ENCODE measurements around the gene CDH18.

Gene CDH18

DNA sequence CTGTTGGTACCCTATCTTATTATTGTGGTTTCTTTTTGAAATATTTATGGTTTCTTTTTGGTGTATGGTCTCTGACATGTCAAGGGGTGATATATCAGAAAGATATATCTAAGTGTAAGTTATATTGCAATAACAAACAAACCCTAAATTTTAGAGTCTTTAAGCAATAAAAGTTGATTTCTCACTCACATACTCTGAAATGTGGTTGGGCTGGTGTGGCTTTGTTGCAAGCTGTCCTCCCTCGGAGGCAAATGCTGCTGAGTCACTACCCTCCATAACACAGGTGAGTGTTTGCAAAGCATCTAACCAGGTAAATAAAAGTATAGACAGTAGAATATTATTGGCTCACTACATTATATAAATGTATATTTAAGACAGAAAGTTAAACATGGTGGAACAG lies 253.2 kb downstream of the CDH18 start:
- DNase-seq (ENCODE audit: low read depth, low spot score) = no peak

DNA sequence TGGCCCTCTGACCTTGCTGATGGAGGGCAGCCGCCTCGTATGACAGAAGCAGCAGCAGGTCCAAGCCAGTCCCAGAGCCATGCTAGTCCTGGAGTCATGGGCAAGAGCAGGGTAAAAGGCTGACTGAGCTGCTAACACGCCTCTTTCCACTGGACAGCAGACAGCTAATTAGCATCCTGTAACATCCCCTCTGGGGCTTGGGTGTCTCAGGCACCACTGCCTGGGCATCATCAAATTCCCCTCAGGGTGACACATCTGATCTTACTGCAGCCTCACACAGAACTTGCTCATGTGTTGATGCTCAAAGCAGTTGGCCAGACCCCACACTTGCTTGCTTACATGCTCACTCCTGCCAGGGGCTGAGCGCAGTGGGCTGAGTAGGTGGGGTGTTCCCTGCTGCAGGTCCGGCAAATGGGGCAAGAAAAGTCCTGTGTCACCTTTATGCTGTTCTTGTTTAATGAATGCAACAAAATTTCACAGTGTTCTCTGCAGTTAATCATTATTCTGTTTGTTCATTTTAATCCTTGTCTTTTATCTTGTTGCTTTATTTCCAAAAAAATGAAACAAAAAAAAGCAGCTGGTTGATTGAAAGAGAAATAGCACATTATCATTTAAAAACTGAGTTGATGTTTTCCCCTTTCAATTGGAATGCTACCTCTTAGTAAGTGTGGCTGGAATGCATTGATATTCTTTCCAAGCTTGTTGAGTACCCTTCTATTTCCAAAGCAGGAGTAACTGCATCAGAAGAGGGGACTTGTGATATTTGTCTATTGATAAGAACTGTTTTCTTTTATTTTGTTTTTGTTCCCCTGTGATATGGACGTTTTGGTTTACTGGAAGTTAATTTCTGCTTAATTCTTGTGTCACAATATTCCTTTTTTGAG lies 254.1 kb downstream of the CDH18 start:
- no peak for DNase-seq (ENCODE audit: low read depth, low spot score)

DNA sequence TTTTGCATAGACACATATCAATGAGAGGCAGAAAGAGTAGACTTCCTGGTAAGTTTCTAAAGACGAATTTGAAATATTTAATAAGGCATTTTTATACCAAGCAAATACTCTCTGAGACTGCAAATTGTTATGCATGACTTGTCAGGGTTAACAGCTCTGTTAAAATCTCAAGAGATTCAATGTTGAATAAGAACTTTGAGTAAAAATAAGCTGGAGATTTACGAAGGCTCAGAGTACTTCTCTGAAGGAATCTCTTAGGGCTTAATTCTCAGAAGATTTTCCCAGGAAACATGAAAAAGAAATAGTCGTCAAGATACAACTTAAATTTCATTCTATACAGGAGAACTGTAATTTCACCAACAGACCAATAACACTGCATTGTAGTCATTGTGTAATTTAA lies 259.4 kb downstream of the CDH18 start:
- no peak for DNase-seq (ENCODE audit: low read depth, low spot score)

DNA sequence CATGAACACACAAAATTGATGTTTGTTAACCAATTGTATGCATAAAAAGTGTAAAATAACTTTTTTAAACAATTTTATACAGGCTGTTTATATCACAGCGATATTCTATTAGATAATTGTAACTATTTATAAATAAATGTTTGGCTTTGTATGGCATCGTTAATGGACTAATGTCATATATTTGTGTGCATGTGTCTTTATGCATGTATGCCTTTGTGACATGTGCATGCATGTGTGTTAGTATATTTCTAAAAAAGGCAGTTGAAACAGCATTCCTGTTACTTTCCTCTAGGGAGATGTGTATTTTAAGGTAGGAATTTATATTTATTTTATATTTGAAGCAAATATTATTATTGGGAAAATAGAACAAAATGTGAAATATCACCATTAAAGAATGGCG lies 268.9 kb downstream of the CDH18 start:
- no peak for DNase-seq (ENCODE audit: low read depth, low spot score)

DNA sequence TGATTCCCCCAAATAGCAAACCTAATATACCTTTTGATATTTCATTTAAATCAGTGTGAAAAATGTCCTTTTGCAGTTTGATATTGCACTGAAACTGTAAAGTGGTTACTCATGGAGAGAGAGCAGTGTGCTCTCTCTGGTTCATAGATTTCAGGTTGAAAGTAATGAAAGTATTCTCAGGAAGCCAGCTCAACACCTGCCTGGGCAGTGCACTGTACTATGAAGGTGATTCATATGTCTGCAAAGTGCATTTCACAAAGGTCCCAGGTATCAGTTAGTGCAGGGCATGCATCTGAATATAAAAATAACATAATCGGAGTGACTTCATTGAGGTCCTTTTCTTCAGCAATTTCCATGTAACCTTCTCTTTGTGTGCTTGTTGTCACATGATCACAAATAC lies 274.3 kb downstream of the CDH18 start:
- DNase-seq (ENCODE audit: low read depth, low spot score) = no peak

DNA sequence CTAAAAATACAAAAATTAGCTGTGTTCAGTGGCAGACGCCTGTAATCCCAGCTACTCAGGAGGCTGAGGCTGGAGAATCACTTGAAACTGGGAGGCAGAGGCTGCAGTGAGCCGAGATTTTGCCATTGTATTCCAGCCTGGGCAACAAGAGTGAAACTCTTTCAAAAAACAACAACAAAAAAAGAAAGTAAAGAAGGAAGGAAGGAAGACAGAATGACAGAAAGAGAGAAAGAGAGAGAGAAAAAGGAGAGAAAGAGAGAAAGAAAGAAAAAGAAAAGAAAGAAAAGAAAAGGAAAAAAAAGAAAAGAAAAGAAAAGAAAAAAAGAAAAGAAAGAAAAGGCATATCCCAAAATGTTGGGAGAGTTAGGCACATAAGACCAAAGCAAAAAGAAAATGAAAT lies 278.6 kb downstream of the CDH18 start:
- no peak for DNase-seq (ENCODE audit: low read depth, low spot score)

DNA sequence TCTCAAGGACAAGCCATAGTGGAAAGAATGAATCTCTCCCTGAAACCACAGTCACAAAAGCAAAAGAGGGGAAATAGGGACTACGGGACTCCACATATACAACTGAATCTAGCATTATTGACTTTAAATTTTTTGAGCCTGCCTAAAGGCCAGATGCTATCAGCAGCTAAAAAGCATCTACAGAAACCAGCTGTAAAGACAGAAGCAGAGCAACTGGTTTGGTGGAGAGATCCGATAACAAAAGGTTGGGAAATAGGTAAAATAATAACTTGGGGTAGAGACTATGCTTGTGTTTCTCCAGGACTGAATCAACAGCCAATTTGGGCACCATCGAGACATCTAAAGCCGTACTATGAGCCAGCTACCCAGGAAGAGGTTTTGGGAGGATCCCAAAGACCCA lies 281.2 kb downstream of the CDH18 start:
- no peak for DNase-seq (ENCODE audit: low read depth, low spot score)

DNA sequence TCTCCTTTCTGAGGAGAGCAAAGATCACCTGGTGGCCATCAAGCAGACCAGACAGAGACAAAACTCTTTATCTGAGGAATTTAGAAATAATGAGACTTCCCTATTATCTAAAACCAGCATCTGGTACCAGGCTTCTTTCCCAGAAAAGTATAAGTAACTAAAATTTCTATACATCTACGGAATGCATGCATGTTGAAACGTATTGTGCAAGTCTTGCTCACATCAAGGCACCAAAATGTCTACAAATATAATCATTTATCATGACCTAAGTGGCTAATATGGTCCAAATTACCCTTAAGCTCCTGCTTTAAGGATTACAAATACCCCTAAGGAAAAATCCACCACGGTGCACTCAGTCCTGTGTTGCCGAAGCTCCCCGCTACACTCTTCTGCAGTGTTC lies 286.3 kb downstream of the CDH18 start:
- no peak for DNase-seq (ENCODE audit: low read depth, low spot score)

DNA sequence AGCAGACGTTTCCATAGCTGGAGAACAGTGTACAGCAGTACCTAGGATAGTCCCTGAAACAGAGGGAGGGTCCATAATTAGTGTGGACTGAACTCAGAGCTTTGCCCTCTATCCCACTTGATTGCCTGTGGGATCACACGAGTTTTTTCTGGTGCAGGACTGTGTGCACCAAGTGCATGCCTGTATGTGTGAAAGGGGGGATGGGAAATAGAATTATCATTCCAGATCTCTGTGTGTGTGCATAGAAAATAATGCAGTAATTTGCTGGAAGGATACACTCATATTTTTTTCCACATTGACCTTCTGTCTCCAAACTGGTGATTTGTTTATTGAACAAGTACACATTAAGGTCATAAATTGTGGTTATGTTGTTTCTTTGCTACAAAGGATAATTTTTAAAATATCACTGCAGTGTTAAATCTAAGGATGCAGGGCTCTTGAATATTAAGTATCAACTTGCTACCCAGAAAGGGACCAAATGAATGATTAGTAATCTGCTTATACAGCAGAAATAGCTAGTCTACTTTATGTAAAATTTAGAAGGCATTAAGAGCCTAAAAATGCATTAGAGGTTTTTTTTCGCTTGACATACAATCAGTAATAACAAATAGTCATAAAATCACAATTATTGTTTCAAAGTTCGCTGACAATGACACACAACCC lies 292.9 kb downstream of the CDH18 start:
- no peak for DNase-seq (ENCODE audit: low read depth, low spot score)

DNA sequence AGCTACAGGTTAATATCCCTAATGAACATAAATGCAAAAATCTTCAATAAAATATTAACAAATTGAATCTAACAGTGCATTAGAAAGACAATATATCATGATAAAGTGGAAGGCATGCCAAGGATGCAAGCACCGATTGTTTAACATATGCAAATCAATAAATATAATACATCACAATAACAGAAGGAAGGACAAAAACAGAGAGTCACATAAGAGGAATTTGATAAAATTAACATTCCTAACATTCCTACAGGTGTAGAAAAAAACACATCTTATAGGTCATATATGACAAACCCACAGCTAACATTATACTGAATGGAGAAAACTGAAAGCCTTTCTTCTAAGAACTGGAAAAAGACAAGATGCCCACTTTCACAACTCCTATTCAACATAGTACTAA lies 297.0 kb downstream of the CDH18 start:
- no peak for DNase-seq (ENCODE audit: low read depth, low spot score)

DNA sequence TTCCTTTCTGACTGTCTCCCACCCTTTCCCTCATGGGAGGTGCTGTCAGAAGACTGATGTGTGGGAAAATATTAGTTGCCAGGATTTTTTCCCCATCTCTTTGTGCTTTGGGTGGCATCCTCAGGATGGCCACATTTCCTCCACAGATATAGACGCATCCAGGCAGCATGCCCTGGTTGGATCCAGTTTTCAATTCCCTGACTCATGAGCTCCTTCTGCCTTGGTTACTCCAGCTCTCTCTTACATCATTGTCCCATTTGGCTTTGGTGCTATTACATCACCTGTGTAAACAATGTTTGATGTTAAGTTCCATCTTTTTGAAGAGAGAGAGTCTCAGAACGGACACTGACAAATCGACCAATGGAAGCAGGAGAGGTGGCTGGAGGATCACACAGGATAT lies 302.5 kb downstream of the CDH18 start:
- no peak for DNase-seq (ENCODE audit: low read depth, low spot score)

DNA sequence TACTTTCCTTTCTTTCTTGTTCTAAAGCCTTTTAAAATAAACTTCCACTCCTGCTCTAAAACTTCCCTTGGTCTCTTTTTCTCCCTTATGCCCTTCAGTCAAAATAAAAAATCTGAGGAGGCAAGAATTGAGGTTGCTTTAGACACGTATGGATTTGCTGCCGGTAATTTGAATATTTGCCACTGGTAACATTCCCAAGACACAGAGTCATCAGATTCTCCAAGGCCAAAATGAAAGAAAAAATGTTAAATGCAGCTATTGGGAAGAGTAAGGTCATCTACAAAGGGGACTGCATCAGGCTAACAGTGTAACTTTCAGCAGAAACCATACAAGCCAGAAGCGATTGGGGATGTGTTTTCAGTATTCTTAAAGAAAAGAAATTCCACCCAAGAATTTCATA lies 311.1 kb downstream of the CDH18 start:
- no peak for DNase-seq (ENCODE audit: low read depth, low spot score)

DNA sequence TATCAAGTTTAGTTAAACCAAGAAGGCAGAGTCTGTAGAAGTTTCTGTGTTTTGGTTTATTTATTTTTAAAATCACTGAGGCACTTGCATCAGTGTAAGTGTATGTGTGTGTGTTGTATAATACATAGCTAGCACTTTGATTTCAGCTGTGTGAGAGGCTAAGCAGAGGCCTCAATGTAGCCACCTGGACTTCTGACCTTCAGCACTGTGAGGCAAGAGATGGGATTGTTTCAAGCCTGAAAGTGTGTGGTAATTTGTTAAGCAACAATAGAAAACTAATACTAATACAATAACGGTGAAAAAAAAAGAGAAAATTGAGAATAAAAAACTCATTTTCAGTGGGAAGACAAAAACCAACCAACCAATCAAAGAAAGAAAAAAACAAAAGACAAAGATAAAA lies 327.3 kb downstream of the CDH18 start:
- no peak for DNase-seq (ENCODE audit: low read depth, low spot score)

DNA sequence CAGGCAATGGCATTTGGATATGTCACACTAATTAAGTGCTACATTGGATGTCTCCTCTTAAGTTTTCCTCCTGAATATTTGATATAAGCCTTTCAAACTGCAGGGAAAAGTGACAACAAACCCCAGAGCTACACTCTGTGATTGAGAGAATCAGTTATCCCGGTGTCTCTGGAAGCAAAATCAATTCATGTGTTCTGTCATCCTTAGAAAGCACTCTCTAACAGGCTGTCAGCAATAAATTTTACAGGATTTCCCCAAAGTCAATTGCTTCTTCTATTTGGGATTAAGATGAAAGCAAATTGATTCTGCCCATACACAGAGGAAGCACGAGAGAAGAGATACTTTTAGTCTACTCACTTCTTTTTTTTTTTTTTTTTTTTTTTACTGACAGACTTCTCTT lies 332.4 kb downstream of the CDH18 start:
- no peak for DNase-seq (ENCODE audit: low read depth, low spot score)

DNA sequence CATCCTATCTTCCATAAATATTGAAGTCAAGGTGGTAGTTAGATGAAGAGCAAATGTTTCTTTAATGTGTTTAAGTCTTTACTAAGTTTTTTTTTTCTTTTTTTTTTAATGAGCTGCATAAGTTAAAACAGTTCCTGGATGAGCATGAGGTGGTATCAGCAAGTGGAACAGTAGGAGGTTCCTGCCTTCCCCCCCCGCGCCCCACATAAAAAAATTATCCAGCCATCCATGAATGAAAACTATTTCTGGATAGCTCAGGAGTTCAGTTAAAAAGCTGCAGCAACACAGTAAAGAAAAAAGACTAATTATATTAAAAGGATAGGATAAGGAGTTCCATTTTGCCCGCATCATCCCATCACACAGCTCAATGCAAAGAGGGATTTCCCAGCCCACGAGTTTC lies 349.5 kb downstream of the CDH18 start:
- no peak for DNase-seq (ENCODE audit: low read depth, low spot score)

DNA sequence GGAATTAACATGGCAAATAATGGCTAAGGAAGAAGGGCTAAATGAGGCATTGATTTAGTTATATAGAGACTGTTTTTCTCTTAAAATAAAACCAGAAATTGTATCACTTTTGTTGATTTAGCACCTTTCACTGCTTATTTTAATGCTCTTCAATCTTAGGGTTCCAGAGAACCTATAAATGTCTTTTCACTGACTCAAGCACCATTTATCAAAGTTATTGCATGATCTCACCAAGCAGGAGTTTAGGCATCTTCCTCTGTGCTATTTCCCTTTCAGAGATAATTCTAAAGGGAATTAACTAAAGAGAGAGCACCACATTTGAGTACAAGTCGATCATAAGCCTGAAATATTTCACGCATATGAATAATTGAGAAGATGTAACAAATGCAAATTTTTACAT lies 357.1 kb downstream of the CDH18 start:
- no peak for DNase-seq (ENCODE audit: low read depth, low spot score)

DNA sequence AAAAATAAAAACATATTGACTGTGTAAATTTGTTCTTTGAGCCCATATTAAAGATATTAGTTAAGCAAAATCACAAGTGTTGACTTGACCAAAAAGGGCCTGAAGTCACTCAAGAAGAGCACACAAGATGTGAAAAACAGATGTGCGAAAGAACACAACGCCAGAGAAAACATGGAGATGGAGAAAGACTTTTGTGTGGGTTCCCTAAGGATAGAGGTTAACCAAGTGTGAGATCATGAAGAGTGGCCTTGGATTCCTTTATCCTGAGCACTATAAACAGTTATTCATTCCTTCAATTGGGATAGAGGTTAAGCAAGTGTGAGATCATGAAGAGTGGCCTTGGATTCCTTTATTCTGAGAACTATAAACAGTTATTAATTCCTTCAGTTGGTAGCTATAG lies 361.8 kb downstream of the CDH18 start:
- no peak for DNase-seq (ENCODE audit: low read depth, low spot score)

DNA sequence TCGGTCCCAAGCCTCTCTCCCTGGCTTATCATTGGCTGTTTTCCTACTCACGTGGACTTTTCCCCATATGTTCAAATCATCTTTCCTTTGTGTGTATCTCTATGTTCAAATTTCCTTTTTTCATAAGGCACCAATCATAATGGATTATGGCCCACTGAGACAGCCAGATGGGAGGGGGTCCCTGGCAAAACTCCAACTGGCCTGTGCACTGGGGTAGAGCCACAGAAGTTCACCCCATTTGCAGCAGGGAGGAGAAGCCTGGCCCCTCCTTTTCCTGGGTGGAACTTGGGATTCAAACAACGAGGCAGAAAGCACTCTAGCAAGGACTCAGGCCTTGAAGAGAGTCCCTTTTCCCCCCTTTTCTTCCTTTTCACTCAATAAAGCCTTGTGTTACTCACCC lies 362.4 kb downstream of the CDH18 start:
- DNase-seq (ENCODE audit: low read depth, low spot score) = no peak

DNA sequence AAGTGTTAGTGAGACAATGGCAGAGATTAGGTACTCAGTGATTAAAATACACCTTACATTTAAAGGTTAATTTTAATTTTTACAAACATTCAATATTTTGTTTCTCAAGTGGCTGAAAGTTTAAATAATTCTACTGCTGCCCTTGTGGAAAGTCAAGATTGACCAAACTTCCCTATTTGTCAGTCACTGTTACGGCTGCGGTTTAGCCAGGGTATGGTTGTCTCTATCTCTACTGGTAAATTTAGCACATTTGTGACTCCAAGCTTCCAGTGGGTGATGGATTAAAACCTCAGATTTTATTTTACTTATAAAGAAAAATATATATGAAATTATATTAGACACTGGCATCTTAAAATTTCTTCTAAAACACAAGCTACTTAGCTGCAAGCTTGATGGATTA lies 368.4 kb downstream of the CDH18 start:
- no peak for DNase-seq (ENCODE audit: low read depth, low spot score)

DNA sequence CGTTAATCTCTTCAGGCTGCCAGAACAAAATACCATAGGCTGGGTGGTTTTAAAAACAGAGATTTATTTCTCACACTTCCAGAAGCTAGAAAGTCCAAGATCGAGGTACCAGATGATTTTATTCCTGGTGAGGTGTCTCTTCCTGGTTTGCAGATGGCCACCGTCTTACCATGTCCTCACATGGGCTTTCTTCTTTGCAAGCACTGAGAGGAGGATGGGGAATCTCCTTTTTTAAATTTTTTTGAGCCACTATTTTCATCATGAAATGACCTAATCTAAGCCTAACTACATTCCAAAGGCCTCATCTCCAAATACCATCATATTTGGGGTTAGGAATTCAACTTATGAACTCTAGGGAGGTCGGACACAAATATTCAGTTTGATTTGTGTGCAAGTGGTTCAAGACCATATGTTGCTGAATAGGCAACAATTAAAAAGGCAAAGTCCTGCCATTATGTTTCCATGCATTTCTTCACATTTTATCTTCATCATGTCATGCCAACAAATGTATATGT lies 371.2 kb downstream of the CDH18 start:
- DNase-seq (ENCODE audit: low read depth, low spot score) = no peak

DNA sequence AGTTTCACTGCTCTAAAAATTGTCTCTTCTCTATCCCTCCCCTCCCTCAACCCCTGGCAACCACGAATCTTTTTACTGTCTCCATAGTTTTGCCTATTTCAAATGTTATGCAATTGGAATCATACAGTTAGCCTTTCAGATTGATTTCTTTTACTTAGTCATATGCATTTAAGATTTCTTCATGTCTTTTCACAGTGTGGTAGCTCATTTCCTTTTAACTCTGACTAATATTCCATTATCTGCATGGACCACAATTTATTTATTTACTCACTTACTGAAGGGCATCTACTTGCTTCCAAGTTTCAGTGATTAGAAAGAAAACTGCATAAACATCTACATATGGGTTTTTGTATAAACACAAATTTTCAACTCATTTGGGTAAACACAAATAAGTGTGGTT lies 372.3 kb downstream of the CDH18 start:
- no peak for DNase-seq (ENCODE audit: low read depth, low spot score)

DNA sequence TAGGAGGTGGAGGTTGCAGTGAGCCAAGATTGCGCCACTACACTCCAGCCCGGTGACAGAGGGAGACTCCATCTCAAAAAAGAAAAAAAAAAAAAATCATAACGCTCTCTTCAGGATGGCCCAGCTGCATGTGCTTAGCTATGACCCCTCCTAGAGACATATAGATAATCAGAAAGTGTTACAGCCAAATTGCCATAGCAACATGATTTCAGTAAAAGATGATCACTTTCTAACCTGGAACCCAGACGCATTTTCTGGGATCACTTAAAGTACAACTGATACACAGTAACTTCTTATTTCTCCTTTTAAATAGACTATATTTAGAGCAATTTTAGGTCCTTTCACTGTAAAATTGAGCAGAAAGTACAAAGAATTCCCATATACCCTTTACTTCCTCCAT lies 372.9 kb downstream of the CDH18 start:
- DNase-seq (ENCODE audit: low read depth, low spot score) = no peak

DNA sequence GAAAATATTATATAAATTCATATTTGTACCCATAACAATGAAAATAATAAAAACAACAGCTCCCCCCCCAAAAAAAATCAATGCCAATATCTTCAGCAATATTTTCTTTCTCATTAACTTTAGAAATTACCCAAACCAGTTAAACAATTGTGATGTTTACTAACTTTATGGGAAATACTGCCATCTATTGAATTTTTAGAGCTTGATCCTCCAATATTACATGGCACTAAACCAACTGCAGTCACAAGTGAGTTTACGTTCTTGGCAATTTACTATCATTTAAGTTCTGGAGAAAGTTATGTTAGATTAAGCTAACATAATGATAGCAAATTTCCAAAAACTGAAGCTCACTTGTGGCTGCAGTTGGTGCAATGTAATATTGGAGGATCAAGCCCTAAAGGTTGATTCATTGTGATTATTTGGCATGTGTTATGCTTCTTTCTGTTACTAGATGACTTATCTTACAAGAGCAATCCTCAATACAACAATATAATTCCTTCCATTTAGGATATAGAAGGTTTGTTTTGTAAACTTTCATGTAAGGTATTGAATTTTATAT lies 379.5 kb downstream of the CDH18 start:
- no peak for DNase-seq (ENCODE audit: low read depth, low spot score)

All from activated CD4-positive, CD25-positive, alpha-beta regulatory T cell treated with anti-CD3 and anti-CD28 coated beads, Interleukin-2, amount 50 U/mL, for 16 hours (primary cell).